Astrocyte of the hippocampus (primary cell): ENCODE results near the gene BCL6B.
"Not testable (repeated sequence)": the region's sequence is repeated elsewhere in the genome, so short reads cannot be mapped to it uniquely, and the experiment has no call there.

ENCODE experiments used
- DNase-seq: peaks from one replicate; pipeline ENCODE4 v3.0.0; 2011; ENCODE audit warnings: low read depth, low spot score

The BCL6B gene, protein sequence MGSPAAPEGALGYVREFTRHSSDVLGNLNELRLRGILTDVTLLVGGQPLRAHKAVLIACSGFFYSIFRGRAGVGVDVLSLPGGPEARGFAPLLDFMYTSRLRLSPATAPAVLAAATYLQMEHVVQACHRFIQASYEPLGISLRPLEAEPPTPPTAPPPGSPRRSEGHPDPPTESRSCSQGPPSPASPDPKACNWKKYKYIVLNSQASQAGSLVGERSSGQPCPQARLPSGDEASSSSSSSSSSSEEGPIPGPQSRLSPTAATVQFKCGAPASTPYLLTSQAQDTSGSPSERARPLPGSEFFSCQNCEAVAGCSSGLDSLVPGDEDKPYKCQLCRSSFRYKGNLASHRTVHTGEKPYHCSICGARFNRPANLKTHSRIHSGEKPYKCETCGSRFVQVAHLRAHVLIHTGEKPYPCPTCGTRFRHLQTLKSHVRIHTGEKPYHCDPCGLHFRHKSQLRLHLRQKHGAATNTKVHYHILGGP

DNA sequence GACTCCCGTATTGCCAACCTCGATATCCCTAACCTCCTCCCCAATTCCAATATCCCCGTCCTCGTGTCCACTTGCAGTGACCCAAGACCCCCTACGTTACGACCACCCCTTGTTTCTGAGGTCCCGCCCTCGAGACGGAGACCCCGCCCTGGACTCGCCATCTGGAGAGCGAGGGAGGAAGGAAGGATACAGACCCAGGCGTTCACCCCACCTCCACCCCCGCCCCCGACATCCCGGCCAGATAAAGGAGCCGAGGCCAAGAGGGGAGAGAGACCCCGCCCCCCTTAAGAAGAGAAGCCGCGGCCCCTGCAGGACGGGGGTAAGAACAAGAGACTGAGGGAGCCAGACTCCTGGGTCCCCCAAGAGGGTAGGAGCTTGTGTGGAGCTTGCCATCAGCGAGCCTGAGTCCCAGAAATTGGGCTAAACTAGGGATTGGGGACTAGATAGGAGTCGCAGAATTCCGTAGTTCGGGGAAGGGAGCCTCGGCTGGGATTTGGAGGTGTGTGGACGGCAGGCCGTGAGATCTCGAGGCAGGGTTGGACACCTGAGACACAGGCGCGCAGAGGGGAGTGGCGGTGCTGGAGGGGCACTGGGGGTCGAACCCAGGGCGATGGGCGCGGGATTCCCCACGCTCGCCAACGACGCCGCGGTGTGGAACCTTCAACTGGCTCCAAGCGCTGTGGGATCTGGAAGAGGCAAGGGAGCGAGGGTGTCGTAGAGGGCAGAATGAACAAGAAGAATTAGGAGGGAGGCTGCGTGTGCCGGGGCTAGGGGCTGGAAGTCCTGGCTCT, at the start of gene BCL6B:
BCL6B (plus strand) TSS at position 270 of the 791 bp plus-strand sequence. CDS start 622 bp downstream, outside the sequence.
- DNase-seq: no peak

DNA sequence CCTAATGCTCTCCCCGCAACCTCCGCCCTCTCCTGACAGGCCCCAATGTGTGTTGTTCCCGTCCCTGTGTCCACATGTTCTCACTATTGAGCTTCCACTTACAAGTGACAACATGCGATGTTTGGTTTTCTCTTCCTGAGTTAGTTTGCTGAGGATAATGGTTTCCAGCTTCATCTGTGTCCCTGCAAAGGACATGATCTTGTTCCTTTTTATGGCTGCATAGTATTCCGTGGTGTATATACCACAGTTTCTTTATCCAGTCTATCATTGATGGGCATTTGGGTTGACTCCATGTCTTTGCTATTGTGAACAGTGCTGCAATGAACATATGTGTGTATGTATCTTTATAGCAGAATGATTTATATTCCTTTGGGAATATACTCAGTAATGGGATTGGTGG, 43.4 kb upstream of the BCL6B start:
- DNase-seq: not testable (repeated sequence)

DNA sequence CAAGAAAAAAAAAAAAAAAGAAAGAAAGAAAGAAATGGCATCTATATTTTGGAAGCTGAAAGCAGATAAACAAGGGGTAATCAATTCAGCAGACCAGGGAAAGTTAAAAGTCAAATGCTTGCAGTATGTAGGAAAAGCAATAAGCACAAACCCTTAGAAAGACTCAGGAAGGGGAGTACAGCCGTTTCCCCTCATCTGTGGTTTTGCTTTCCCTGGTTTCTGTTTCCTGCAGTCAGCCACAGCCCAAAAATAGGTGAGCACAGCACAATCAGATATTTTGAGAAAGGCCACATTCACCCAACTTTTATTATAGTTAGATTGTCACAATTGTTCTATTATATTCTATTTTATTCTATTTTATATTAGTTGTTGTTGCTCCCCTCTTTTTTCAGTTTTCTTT, 41.4 kb upstream of the BCL6B start:
- no peak for DNase-seq

DNA sequence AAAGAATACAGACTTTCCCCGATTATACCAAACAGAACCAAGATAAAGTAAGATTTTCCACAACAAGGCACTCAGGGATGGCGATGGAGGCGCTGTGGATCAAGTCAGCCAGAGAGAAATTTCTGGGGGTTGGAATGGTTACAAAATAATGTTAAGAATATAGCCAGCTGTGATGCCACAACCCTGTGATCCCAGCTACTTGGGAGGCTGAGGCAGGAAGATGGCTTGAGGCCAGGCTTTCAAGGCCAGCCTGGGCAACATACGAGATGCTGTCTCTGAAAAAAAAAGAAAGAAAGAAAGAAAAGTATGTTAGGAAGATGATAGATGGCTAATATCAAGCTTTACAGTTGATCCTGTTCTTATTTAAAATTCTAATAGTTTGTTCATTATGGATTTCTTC, 37.6 kb upstream of the BCL6B start:
- DNase-seq: no peak

DNA sequence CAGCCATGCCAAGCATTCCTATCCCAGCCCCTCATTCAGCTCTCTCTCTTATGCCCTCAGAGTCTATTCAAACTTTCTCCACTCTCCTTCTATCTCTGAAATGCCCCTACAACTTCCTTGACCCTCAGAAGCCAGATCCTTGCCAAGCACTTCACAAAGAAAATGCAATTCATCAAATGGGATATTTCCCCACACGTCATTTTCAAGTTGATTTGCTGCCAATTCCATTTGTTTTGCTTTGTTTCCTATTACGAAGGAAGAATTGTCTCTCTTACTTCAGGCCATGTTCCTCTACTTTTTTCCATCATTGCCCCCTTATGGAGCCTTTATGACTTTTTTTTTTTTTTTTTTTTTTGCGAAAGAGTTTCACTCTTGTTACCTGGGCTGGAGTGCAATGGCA, 36.2 kb upstream of the BCL6B start:
- DNase-seq: no peak

DNA sequence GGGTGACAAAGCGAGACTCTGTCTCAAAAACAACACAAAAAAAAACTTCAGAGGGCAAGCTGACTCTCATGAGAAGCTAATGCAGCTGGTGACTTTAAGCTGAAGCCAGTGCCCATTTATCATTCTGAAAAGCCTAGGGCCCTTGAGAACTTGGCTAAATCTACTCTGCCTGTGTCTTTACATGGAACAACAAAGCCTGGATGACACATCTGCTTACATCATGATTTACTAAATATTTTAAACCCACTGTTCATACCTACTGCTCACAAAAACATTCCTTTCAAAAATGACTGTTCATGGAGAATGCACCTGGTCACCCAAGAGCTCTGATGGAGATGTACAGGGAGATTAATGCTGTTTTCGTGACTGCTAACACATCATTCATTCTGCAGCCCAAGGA, 33.1 kb upstream of the BCL6B start:
- no peak for DNase-seq

DNA sequence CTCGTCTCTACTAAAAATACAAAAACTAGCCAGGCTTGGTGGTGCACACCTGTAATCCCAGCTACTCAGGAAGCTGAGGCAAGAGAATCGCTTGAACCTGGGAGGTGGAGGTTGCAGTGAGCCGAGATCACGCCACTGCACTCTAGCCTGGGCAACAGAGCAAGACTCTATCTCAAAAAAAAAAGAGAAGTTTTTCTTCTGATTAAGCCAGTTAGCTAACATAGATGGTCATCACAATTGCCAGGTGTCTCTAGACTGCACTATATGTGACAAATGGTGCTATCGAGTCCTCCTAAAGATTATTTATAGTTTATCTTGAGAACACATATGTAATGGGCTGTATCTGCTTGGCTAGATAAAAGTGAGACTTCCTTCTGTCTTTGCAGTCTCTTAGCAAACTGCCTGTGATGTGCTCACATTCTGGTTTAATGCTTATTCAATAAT, 29.2 kb upstream of the BCL6B start:
- not testable (repeated sequence) for DNase-seq

DNA sequence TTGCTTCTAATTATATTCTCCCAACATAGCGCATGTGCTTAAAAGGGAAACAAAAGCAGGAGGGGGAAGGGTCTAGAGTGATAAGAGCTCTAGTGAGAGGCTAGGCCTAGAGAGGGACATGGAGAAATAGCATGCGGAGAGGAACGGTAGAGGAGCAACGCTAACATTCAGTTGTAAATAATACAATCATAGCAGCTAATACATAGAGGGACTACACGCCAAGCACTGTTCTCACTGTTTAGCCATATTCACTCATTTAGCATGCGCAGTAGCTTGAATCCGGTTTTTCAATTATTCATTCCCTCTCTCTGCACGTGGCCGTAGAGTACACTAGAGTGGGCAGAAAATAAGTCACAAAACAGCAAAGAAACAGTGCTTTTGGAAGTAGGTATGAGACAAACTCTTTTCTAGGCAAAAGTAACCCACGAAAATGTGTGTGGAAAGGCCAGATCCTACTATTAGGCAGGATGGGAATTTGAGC, 28.7 kb upstream of the BCL6B start:
- no peak for DNase-seq

DNA sequence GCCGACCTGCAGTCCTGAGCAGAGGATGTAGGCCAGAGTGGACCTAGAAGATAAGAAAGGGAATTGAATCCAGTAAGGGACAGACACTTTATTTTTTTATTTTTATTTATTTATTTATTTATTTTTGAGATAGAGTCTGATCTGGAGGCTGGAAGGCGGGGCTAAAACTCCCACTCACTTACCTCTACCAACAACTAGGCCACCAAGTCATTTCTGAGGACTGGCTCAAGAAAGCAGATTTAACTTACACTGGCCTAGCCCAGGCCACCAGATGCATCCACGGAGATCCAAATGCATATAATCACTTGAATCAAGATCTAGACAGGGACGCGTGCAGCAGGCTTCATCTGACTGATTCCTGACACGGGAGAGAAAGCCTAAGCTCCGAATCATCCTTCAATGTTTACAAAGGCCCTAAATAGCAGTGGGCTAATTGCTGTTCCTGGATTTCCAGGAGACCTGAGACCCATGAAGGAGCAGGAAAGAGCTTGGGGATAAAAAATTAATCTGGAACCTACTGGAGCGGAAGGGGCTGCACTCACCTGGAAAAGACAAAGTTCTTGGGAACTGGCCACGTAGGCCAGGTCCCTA, 28.1 kb upstream of the BCL6B start:
- no peak for DNase-seq

DNA sequence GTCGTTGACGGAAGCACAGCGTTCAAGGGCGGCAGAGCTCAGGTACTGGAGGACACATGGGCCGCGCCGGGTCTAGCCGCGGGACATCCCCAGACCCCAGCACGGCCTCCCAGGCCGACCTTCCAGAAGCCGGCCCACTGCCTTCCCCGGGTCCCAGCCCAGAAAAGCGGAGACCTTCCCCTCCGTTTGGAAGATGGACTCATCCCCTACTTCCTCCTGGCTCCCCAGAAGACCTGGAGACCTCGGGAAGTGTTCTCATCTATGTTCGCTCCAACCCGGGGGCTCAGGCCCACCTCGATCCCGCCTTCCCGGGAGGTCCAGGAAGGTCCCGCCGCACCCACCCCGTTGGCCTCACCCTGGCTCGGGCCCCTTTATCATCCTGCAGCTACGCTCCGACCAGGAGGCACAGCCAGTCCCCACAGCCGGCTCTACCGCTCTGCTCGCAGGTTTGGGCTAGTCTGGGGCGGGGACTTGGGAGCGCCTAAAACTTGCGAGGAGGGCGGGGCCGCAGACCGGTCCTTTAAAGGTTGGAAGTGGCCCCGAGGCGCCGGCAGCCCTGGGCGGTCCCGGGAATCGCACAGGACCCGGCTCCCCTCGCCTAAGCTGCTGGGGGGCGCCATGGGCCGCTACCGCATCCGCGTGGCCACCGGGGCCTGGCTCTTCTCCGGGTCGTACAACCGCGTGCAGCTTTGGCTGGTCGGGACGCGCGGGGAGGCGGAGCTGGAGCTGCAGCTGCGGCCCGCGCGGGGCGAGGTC, 27.2 kb upstream of the BCL6B start, which contains the start of gene ALOX12:
ALOX12 (plus strand) TSS at position 550 of the 756 bp plus-strand sequence; CDS start at position 619, 69 bp downstream.
- peak; percentile 37 for DNase-seq

DNA sequence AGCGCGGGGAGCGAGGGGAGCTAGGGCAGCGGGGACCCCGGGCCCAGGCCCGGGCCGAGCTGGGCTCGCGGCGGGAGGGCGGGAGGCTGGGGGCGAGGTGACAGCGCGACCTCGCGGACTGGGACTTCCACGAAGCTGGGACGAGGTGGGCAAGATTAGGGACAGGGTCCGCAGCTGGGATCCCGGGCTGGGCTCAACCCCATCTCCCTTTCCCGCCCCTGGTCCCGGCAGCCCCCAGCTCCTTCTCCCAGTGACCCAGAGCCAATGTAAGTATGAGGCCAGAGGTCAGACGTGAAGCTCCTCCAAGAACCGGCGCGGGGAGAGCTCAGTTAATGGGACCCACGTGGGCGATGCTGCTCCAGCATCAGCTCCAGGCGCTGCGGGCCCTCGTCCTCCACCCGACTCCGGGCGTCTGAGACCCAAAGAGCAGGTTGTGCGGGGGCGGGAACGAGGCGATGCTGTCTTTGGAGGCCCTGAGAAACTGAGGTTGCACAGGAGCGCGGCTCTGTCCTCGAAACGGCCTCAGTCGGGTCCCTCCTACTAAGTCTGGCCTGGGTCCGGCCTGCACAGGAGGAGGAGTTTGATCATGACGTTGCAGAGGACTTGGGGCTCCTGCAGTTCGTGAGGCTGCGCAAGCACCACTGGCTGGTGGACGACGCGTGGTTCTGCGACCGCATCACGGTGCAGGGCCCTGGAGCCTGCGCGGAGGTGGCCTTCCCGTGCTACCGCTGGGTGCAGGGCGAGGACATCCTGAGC, 26.4 kb upstream of the BCL6B start:
- DNase-seq: no peak

DNA sequence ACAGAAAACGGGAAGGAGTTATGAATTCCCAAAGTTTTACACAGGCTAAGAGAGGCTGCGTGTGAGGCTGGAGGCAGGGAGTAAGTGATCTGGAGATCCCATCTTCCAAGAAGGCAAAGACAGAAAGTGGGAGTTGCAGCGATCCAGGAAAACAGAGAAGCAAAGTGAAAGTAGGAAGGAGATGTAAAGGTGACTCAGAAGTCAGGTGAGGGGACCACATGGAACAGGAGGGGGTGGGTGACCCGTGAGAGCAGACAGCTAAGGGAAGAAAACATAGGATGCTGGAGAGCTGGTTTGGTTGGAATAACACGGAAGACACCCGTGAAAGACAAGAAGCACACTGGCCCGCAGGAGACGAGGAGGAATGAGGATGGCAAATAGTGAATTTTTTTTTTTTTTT, 25.7 kb upstream of the BCL6B start:
- DNase-seq: no peak

DNA sequence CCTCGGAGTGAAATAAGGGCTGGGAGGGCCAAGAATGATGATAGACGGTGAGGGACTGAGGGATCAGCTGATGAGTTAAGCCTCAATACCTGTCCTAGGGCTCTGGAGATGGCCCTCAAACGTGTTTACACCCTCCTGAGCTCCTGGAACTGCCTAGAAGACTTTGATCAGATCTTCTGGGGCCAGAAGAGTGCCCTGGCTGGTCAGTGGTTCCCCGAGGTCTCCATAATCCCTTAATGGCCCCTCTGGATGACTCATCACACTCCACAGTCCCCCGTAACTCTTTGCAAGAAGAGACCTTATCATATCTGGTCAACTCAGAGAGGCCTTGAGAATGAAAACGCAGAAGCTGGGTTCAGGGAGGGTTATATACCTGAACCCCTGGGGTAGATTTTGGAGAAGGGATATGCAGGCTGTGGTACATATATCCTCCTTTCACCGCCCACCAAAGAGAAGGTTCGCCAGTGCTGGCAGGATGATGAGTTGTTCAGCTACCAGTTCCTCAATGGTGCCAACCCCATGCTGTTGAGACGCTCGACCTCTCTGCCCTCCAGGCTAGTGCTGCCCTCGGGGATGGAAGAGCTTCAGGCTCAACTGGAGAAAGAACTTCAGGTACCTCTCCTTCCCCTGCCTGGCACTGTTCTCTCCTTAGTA, 23.9 kb upstream of the BCL6B start:
- no peak for DNase-seq

DNA sequence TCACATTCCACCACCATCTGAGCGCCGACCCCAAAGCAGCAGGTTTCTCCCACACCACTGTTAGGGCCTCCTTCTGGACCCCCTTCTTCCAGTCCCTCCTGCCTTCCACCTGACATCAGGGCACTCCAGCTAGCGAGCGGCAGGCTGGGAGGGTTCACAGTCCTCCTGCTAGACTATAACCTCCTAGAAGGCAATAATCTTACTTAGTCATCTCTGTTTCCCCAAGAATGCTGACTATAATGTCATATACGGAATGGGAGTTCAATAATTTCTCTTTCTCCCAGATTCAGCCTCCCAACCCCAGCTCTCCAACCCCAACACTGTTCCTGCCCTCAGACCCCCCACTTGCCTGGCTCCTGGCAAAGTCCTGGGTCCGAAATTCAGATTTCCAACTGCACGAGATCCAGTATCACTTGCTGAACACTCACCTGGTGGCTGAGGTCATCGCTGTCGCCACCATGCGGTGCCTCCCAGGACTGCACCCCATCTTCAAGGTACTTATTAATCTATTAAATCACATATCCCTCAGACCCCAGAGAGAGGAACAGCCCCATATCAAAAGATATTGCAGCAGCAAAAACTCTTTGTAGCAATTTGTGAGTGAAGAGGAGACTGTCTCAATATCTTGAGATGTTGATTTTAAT, 21.4 kb upstream of the BCL6B start:
- DNase-seq: no peak

DNA sequence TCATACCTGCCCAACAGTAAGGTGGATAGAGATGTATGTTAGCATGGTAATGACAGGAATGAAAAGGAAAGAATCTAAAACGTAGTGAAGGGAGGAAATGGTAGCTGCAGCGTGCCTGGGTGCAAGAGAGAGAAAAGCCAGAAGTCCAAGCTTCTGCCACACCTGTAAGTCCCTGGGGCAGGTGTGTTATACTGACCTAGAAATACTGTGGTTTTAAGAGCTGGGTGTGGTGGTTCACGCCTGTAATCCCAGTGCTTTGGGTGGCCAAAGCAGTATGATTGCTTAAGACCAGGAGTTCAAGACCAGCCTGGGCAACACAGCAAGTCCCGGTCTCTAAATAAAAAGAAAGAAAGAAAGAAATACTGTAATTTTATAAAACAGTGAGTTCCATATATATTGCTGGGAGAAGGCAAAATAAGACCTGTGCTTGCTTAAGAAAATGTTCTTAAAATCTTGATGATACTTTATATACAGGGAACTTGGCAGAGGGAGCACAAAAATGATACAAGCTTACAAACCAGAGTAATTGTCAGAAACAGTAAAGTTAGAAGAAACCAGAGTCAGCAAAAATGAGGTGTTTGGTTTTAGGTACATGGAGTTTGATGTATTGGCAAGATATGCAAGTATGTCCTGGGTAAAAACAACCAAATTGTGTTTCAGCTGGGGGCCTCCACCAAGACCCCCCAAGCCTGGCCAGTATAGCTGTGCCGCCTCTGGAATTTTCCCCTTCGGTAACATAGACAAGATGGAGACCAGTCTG, 20.4 kb upstream of the BCL6B start:
- no peak for DNase-seq

DNA sequence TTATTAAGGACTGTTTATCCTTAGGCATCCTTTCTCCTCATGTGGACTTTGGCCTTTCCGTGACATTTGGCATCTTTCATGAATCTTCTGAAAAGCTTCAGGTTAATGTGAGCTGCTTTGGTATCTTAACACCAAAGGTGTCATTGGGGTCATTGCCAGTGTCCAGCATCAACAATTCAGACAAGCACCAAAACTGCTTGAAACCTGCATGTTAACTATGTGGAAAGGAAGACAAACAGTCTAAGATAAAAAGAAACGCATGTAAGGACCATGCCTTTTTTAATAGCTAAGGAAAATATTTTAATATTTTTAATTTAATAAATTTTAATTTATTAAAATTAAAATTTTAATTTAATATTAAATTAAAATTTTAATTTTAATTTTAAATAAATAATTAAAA, 19.1 kb upstream of the BCL6B start:
- DNase-seq: no peak

DNA sequence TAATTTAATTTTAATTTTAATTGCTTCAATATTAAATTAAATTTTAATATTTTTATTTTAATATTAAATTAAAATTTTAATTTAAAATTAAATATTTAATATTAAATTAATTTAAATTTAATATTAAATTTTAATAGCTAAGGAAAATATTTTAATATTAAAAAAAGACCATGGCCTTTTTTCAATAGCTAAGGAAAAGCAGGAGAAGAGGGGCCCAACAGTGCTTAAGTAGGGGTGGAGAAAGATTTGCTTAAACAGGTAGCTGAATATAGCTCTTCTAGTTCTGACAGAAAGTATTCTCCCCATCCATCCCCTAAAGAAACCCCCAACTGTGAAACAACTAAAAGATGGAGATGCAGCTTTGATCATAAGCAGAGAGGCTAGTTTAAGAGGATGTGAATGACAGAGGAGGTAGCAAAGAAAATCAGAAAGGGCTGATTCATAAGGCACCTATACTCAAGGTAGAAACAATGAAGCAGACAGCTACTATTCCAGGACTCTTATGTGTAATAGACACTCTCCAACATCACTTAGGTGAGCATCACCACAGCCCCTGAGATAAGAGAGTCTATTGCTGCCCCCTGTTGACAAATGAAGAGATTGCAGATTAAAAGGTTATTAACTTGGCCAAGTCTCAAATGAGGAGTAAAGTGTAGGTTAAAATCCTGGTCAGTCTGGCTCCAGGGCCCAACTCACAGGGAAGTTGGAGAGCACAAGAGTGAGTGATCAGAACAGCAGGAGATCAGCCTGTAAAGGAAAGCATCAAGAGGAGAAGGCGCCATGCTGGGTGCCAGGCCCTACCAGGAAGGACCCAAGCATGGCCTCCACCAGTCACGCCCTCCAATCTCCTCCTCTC, 18.2 kb upstream of the BCL6B start:
- peak; percentile 73 for DNase-seq

DNA sequence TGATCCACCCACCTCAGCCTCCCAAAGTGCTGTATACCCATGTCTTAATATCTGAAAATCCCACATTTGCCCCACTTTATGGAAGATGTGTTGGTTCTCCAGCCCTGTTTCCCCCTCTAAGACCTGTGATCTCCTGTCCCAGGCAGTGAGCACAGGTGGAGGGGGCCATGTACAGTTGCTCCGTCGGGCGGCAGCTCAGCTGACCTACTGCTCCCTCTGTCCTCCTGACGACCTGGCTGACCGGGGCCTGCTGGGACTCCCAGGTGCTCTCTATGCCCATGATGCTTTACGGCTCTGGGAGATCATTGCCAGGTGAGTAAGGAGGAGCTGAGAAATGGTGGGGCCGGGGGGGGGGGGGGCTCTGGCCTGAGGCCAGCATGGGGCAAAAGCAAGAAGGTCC, 17.1 kb upstream of the BCL6B start:
- DNase-seq: no peak
